Adrenal gland (tissue), 12 donors: Measurements from ENCODE around the gene PAFAH1B2. TPM values are rescaled to one million over a fixed set of nuclear protein-coding genes. Genes with fewer than 3 reads are reported as not detected.

Experiments used
- DNase-seq, 7 donors: peaks; one replicate each; pipeline ENCODE4 v3.0.0-alpha.2; 2019 to 2020
- H3K27ac ChIP-seq, 5 donors: fragments of 200-600 bp; sonication (generic) in 4 of 5; 1 replicate in 3 of 5; 2 replicates in 2 of 5; pipeline versions ENCODE4 v1.5.1 to v1.8.0; 2016 to 2020; ENCODE audit warnings: mild to moderate bottlenecking in 1 of 5
- H3K27me3 ChIP-seq: fragments of 200-600 bp; 2 replicates; pipeline ENCODE4 v1.8.0; 2021
- H3K36me3 ChIP-seq, 2 donors: fragments of 200-600 bp; replicated peaks in 1 of 2; 1 replicate in 1 of 2; 2 replicates in 1 of 2; pipeline versions ENCODE4 v1.5.1 to v1.8.0; 2018 to 2022
- H3K4me1 ChIP-seq, 2 donors: fragments of 200-600 bp; replicated peaks in 1 of 2; 1 replicate in 1 of 2; 2 replicates in 1 of 2; pipeline versions ENCODE4 v1.5.1 to v1.8.0; 2018 to 2021
- H3K4me3 ChIP-seq, 4 donors: fragments of 200-600 bp; sonication (generic) in 3 of 4; one replicate each; pipeline ENCODE4 v1.5.1; 2016 to 2018
- H3K9me3 ChIP-seq, 3 donors: fragments of 200-600 bp; sonication (generic) in 1 of 3; replicated peaks in 1 of 3; 1 replicate in 2 of 3; 2 replicates in 1 of 3; pipeline versions ENCODE4 v1.5.1 to v1.8.0; 2016 to 2021
- CTCF ChIP-seq, 6 experiments: fragments of 450-650 bp in 4 of 6; fragments of 200-600 bp in 2 of 6; sonication (generic) in 1 of 6; IDR thresholded peaks; 1 replicate in 5 of 6; 2 replicates in 1 of 6; pipeline versions ENCODE4 v1.5.1 to v1.8.0; 2016 to 2021; ENCODE audit warnings: antibody characterized with exemption in 6 of 6, mild to moderate bottlenecking in 2 of 6, moderate library complexity in 1 of 6
- POLR2A ChIP-seq, 2 donors: fragments of 450-650 bp; IDR thresholded peaks; one replicate each; pipeline ENCODE4 v1.6.1; 2017; ENCODE audit warnings: antibody characterized with exemption in 2 of 2, mild to moderate bottlenecking in 2 of 2, moderate library complexity in 1 of 2
- WGBS, 4 donors: extraction: QIAGEN DNeasy Blood & Tissue Kit in 2 of 4; methylation state at CpG; one replicate each; pipeline versions ENCODE4 v1.1.5 to v1.1.7; 2013 to 2017; 5-methylcytosine and 5-hydroxymethylcytosine counted together
- intact Hi-C, 2 donors: fragments of 100-400 bp; cut with DNase I; formaldehyde crosslinking; loops; one replicate each; pipeline versions ENCODE4 v1.14.1 to v1.15.0; 2022 to 2023
- polyA plus RNA-seq, 3 donors: library from polyadenylated mRNA; stranded (reverse); fragments of 200-250 nt in 2 of 3; fragments of 350-450 nt in 1 of 3; fragmentation: Illumina TruSeq in 1 of 3; extraction: RNeasy Lipid Tissue Mini Kit (QIAGEN cat#74804) in 1 of 3; gene quantifications; one replicate each; pipeline ENCODE4 v1.2.3, GENCODE V29; 2013 to 2014
- total RNA-seq, 9 donors: library from RNA; depleted of rRNA in 4 of 9; stranded (reverse); fragments of >200 nt in 4 of 9; fragments of 120-200 nt in 1 of 9; fragmentation: NEBNext Ultra II Directional in 1 of 9; extraction: Animal tissue kit (Norgen Biotek cat#: 25700) in 1 of 9; gene quantifications; one replicate each; pipeline versions ENCODE4 v1.1.0 to v1.2.4, GENCODE V29; 2013 to 2023
- donor health status: healthy with polysubstance abuse.
- donor health status: Bipolar disorder and iron deficiency.
- donor health status: DM: yes; HTN: yes; CAD: no.
- donor health status: DM: no; HTN: no; CAD: no.
- donor health status: DM: no; HTN: no; CAD: no.
- donor health status: DM: yes; HTN: yes; CAD: no.

PAFAH1B2 gene
- total and polyA plus RNA-seq, 12 donors: 19.6 to 144 (median 94.4) TPM

DNA sequence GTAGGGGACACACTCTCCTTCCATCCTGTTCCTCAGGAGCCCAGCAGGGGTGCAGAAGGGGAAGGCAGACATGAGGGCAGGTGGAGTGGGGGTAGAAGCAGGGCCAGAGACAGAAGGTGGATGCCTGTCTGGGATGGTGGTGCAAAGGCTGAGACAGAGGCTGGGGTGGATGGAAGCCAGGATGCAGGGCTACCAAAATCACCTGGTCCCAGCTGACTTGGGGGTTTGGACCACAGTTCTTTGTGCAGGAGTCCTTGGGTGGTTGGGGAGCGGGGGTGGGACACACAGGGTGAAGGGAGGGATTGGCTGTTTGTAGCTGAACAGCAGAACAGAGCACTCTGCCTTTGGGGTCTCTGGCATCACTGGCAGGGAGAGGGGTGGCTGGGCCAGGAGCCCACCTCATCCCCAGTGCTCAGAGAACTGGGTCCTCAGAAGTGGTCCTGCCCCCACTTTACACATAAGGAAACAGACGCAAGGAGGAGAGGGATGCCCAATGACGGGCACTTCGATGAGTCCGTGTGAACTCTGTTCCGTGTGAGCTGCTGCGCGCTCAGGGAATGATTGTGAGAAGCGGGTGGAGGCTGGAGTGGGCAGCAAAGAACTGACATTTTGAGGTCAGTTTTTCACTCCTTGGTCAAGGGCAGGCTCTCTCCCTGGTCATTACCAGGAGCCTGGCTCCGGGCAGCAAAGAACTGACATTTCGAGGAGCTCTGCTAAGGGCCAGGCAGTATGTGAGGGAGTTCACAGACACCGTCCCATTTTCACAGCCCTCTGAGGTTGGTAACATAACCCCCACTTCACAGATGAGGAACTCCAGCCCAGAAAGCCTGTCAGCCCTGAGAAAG is 56.9 kb downstream of the PAFAH1B2 start:
- no peak for DNase-seq
- Histone ChIP-seq H3K36me3 (peaks cover 0 to 41% of the 10 kb centered on the region in 2 donors), H3K4me1 (peaks cover 16 to 22% of the 10 kb centered on the region in 2 donors), H3K4me3 (peak overlapping the region in 1 of 4 donors; percentile 47), H3K27ac (peak overlapping the region in 4 of 5 donors; percentile 48 to 92 (median 77)), H3K27me3 (no peaks in the 10 kb centered on the region), H3K9me3 (no peaks in the 10 kb centered on the region)
- WGBS, 4 donors: 44 to 64% (median 47%) methylated on average over 12 of the region's 12 CpGs
- intact Hi-C loops: no loop called here
- TF ChIP-seq CTCF (IDR thresholded peaks at IDR 0.05) (no peak), POLR2A (IDR thresholded peaks at IDR 0.05) (no peak)

DNA sequence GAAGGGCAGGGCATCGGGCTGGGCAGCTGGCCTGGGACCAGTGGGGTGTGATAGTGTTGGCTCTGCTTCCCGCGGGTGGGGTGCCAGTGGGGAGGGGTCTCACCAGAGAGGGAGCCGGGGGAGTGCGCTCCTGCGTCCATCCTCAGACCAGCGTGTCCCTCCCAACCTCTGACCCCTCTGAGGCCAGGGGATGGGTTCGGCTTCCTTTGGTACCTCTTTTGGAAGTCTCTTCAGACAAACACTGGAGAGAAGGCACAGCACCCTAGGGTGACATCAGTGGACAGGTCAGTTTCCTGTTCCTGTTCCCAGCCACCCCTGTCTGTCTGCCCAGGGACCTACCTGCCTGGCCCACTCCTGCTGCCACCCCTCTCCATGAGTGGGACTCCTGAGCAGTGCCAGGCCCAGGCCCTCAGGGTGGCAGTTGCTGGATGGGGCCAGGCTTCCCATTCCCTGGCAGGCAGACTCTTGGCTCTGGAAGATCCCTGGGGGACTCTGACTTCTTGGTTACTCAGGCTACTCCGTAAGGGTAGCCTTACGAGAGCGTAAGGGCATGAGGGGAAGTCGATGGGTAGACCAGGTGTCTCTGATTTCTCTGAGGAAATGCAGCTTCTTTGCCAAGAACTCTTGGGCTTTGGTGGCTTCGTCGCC is 57.7 kb downstream of the PAFAH1B2 start:
- H3K27me3 ChIP-seq: no peaks in the 10 kb centered on the region
- H3K4me1 ChIP-seq: peaks cover 16 to 22% of the 10 kb centered on the region in 2 donors
- no peak for DNase-seq
- WGBS, 4 donors: 50 to 72% (median 63%) methylated on average over 2 to 14 of the region's 14 CpGs
- TF ChIP-seq CTCF (IDR thresholded peaks at IDR 0.05): no peak
- no peak for TF ChIP-seq POLR2A (IDR thresholded peaks at IDR 0.05)
- peak overlapping the region in 4 of 5 donors; percentile 33 to 92 (median 77) for H3K27ac ChIP-seq
- intact Hi-C loops: no loop called here
- no peaks in the 10 kb centered on the region for H3K9me3 ChIP-seq
- H3K4me3 ChIP-seq: peak overlapping the region in 1 of 4 donors; percentile 47
- peaks cover 0 to 38% of the 10 kb centered on the region in 2 donors for H3K36me3 ChIP-seq

DNA sequence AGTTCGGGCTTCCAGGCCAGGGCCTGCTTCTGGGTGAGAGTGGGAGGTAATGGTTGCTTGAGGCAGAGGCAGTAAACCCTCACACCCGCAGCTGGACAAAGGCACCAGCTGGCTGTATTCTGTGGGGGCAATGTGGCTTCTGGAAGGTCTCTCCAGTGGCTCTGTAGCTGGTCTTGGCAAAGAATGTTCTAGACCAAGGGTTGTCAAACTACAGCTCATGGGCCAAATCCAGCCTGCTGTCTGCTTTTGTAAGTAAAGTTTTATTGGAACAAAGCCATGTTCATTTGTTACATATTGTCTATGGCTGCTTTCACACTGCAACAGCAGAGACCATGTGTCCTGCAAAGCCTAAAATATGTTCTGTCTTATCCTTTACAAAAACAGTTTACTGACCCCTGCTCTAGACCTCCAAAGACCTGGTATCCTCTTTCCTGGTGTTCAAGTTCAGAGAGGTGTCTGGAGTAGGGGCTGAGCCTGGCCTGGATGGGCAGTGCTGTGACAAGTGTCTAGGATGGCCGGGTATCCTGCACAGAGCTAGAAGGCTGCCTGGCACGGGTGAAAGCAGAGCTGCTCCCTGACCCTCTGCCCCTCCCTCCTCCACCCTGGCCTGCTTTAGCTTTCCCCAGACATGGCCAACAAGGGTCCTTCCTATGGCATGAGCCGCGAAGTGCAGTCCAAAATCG is 58.4 kb downstream of the PAFAH1B2 start:
- 83 to 89% (median 86%) methylated on average over 5 to 7 of the region's 7 CpGs for WGBS, 4 donors
- Histone ChIP-seq H3K4me1 (peaks cover 16 to 22% of the 10 kb centered on the region in 2 donors), H3K27ac (peak overlapping the region in 4 of 5 donors; percentile 57 to 92 (median 74)), H3K27me3 (no peaks in the 10 kb centered on the region), H3K36me3 (peaks cover 0 to 38% of the 10 kb centered on the region in 2 donors), H3K9me3 (no peaks in the 10 kb centered on the region), H3K4me3 (peak overlapping the region in 1 of 4 donors; percentile 47)
- TF ChIP-seq CTCF (IDR thresholded peaks at IDR 0.05) (no peak), POLR2A (IDR thresholded peaks at IDR 0.05) (no peak)
- DNase-seq: no peak
- intact Hi-C loops: no loop called here

- TF ChIP-seq POLR2A (IDR thresholded peaks at IDR 0.05): no peak
- H3K9me3 ChIP-seq: no peaks in the 10 kb centered on the region
- peaks cover 16 to 22% of the 10 kb centered on the region in 2 donors for H3K4me1 ChIP-seq
- intact Hi-C loops: no loop called here
- H3K27ac ChIP-seq: peak overlapping the region in 4 of 5 donors; percentile 57 to 92 (median 74)
- peaks cover 0 to 38% of the 10 kb centered on the region in 2 donors for H3K36me3 ChIP-seq
- 88 to 96% (median 92%) methylated on average over 8 to 10 of the region's 10 CpGs for WGBS, 4 donors
- H3K4me3 ChIP-seq: peak overlapping the region in 1 of 4 donors; percentile 24
- no peaks in the 10 kb centered on the region for H3K27me3 ChIP-seq
- no peak for DNase-seq
Measured at GRCh38 chr11:117203069-117203407, 59.0 kb downstream of the PAFAH1B2 start.
